ENCODE data around the gene JAKMIP1. TPM values are rescaled to one million over a fixed set of nuclear protein-coding genes. Genes with fewer than 3 reads are reported as not detected.

JAKMIP1 gene
- polyA plus RNA-seq, 2 donors: 0.13 to 0.31 TPM

DNA sequence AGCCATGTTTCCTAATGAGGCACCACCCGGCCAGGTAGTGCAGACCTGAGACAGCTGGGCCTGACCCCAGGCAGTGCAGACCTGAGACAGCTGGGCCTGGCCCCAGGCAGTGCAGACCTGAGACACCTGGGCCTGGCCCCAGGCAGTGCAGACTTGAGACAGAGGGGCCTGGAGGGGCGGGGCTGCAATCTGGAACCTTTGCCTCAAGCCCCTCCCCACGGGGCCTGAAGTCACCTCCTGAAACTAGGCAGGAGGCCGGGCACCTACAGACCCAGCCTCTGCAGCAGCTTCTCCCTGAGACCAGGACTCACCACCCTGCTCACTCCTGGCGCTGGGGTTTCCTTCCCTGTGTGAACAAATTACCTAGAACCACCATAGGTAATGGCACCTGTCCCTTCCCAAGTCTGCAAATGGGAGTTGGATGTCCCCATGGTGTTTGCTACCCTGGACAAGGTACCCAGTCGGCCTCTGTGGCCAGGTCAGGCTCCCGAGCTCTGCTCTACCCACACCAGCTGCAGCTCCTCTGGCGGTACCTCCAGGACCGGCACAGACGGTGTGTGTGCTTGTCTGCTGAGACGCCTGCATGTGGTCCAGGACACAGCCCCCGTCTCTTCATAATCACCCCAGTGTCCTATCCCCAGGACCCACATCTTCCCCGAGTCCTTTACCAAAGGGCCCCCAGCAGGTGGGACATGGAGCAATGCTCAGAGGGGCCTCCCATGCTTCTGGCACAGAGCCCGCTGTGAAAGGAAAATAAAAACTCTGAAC lies 129.0 kb downstream of the JAKMIP1 start:
- Histone ChIP-seq H3K9me3 (ENCODE audit: control insufficient read depth in 2 of 2, insufficient read depth in 1 of 2, low read depth in 1 of 2, low read length in 1 of 2) (no peaks in the 10 kb centered on the region), H3K27me3 (ENCODE audit: control insufficient read depth in 1 of 2, insufficient read depth in 2 of 2, low read length in 2 of 2) (no peaks in the 10 kb centered on the region), H3K36me3 (ENCODE audit: control insufficient read depth in 2 of 2, insufficient read depth in 2 of 2, low read length in 1 of 2) (no peaks in the 10 kb centered on the region), H3K4me1 (ENCODE audit: control insufficient read depth in 2 of 2, insufficient read depth in 2 of 2, low read length in 1 of 2) (no peaks in the 10 kb centered on the region), H3K27ac (ENCODE audit: low read depth in 2 of 2, low read length in 1 of 2) (no peak overlapping the region), H3K4me3 (ENCODE audit: low read depth in 1 of 2, low read length in 2 of 2) (no peak overlapping the region)
- 66 to 70% methylated on average over 14 of the region's 14 CpGs for WGBS, 2 donors

DNA sequence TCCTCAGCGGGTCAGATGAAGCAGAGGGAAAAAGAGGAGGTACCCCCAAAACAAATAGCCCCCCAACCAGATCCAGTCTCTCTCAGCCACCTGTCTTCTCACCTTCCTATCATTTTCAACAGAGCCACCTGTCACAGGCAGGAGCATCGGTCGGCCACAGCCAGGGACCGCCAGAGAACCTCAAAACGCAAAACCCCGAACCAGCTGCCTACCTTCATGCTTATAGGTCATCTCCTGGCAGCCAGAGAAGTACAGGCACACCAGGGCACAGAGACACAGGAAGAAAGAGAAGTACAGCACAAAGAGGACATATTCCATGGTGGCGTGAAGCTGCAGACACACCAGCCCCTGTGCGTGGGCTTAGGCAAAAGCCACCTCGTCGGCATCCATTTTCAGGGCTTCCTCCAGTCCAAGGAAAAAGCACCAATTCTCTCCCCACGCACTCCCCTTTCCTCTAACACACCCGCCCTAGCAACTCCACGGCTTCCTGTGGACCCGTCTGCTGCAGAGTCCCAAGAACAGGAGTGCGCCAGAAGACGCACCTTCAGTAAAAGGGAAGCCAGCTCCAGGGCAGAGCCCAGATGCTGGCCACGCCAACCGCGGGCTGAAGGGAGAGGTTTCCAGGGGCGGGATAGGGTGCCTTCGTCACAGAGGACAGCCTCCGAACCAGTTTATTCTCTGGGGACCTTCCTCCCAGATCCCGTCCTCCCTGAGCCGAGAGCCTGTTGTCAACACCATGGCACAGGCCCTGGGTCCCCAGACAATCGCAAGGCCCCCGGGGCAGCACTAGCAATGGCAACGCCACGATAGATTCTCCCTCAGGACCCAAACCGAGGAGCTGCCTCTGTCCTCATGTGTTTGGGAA lies 130.3 kb downstream of the JAKMIP1 start:
- Histone ChIP-seq H3K9me3 (ENCODE audit: control insufficient read depth in 2 of 2, insufficient read depth in 1 of 2, low read depth in 1 of 2, low read length in 1 of 2) (no peaks in the 10 kb centered on the region), H3K4me3 (ENCODE audit: low read depth in 1 of 2, low read length in 2 of 2) (no peak overlapping the region), H3K4me1 (ENCODE audit: control insufficient read depth in 2 of 2, insufficient read depth in 2 of 2, low read length in 1 of 2) (no peaks in the 10 kb centered on the region), H3K36me3 (ENCODE audit: control insufficient read depth in 2 of 2, insufficient read depth in 2 of 2, low read length in 1 of 2) (no peaks in the 10 kb centered on the region), H3K27ac (ENCODE audit: low read depth in 2 of 2, low read length in 1 of 2) (no peak overlapping the region), H3K27me3 (ENCODE audit: control insufficient read depth in 1 of 2, insufficient read depth in 2 of 2, low read length in 2 of 2) (no peaks in the 10 kb centered on the region)
- 78 to 79% methylated on average over 29 of the region's 29 CpGs for WGBS, 2 donors

DNA sequence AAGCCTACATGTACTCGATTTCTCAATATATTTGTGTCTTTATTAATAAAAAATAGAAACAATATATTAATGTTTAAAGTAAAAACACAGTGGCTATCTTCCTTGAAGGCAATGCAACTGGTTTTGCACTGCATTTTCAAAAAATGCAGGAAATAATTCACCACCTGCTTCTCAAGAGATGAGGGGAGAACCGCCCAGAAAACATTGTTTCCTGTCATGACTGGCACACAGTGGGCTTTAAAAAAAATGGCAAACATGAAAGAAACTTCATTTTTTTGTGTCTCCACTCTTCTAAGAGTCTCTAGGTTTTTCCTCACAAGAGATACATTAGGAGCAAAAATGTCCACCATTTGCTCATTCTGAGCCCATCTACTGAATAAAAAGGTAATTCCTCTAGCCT lies 131.4 kb downstream of the JAKMIP1 start:
- Histone ChIP-seq H3K36me3 (ENCODE audit: control insufficient read depth in 2 of 2, insufficient read depth in 2 of 2, low read length in 1 of 2) (no peaks in the 10 kb centered on the region), H3K4me1 (ENCODE audit: control insufficient read depth in 2 of 2, insufficient read depth in 2 of 2, low read length in 1 of 2) (no peaks in the 10 kb centered on the region), H3K27me3 (ENCODE audit: control insufficient read depth in 1 of 2, insufficient read depth in 2 of 2, low read length in 2 of 2) (no peaks in the 10 kb centered on the region), H3K27ac (ENCODE audit: low read depth in 2 of 2, low read length in 1 of 2) (no peak overlapping the region), H3K9me3 (ENCODE audit: control insufficient read depth in 2 of 2, insufficient read depth in 1 of 2, low read depth in 1 of 2, low read length in 1 of 2) (no peaks in the 10 kb centered on the region), H3K4me3 (ENCODE audit: low read depth in 1 of 2, low read length in 2 of 2) (no peak overlapping the region)
- 69 to 71% methylated on average over 2 of the region's 2 CpGs for WGBS, 2 donors

DNA sequence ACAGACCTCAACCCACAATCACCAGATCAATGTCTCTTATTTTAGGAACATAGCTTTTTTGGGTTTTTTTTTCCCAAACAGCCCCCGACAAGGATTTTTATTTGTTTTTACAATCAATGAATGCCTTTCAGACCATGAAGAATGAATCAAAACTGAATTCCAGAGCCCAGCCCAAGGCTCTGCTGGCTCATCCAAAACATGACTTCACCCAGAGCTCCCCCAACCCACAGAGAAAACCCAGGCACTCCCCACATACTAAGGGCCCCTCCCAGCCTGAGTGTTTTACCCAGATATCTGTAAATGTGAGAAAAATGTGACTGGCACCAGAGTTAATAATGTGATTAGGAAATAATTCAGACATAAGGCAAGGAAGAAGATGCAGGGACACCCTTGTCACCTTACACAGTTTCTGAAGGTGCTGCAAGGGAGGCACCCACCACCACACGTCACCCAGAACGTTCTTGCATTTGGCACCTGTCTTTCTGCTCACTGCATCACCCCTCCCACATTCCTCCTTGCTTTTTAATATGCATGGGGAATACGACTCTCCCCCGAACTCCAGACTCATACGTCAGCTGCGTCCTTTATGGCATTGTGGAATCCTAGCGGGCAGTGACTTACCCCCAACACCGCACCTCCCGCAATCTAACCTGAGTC lies 134.3 kb downstream of the JAKMIP1 start:
- WGBS, 2 donors: 70 to 76% methylated on average over 10 of the region's 10 CpGs

DNA sequence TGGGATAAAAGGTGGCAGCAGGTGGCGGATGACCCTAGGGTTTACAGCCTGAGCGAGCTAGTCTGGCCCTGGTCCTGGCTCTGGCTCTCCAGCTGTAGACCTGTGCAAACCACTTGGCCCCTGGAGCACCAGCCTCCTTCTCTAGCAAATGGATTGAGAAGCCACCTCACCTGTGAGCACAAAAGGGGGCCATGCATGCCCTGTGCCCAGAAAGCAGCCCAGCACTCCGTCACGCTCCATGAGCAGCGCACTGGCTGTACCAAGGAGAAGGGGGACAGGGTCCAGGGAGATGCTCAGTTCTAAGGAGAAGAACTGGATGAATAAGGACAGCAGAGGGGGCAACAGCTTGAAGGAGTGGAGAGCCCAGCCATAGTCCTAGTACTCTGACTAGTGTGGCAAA lies 135.2 kb downstream of the JAKMIP1 start:
- no peak overlapping the region for H3K27ac ChIP-seq (ENCODE audit: low read depth in 2 of 2, low read length in 1 of 2)
- H3K27me3 ChIP-seq (ENCODE audit: control insufficient read depth in 1 of 2, insufficient read depth in 2 of 2, low read length in 2 of 2): no peaks in the 10 kb centered on the region
- H3K9me3 ChIP-seq (ENCODE audit: control insufficient read depth in 2 of 2, insufficient read depth in 1 of 2, low read depth in 1 of 2, low read length in 1 of 2): peaks cover 4 to 13% of the 10 kb centered on the region in 2 donors
- H3K4me1 ChIP-seq (ENCODE audit: control insufficient read depth in 2 of 2, insufficient read depth in 2 of 2, low read length in 1 of 2): no peaks in the 10 kb centered on the region
- H3K36me3 ChIP-seq (ENCODE audit: control insufficient read depth in 2 of 2, insufficient read depth in 2 of 2, low read length in 1 of 2): no peaks in the 10 kb centered on the region
- 89 to 93% methylated on average over 5 of the region's 5 CpGs for WGBS, 2 donors
- H3K4me3 ChIP-seq (ENCODE audit: low read depth in 1 of 2, low read length in 2 of 2): no peak overlapping the region

More for the DNA sequence above, 134.3 kb downstream of the JAKMIP1 start:
- no peaks in the 10 kb centered on the region for H3K36me3 ChIP-seq (ENCODE audit: control insufficient read depth in 2 of 2, insufficient read depth in 2 of 2, low read length in 1 of 2)
- H3K27me3 ChIP-seq (ENCODE audit: control insufficient read depth in 1 of 2, insufficient read depth in 2 of 2, low read length in 2 of 2): no peaks in the 10 kb centered on the region
- peaks cover 2 to 6% of the 10 kb centered on the region in 2 donors for H3K9me3 ChIP-seq (ENCODE audit: control insufficient read depth in 2 of 2, insufficient read depth in 1 of 2, low read depth in 1 of 2, low read length in 1 of 2)
- no peak overlapping the region for H3K27ac ChIP-seq (ENCODE audit: low read depth in 2 of 2, low read length in 1 of 2)
- no peaks in the 10 kb centered on the region for H3K4me1 ChIP-seq (ENCODE audit: control insufficient read depth in 2 of 2, insufficient read depth in 2 of 2, low read length in 1 of 2)
- no peak overlapping the region for H3K4me3 ChIP-seq (ENCODE audit: low read depth in 1 of 2, low read length in 2 of 2)

DNA sequence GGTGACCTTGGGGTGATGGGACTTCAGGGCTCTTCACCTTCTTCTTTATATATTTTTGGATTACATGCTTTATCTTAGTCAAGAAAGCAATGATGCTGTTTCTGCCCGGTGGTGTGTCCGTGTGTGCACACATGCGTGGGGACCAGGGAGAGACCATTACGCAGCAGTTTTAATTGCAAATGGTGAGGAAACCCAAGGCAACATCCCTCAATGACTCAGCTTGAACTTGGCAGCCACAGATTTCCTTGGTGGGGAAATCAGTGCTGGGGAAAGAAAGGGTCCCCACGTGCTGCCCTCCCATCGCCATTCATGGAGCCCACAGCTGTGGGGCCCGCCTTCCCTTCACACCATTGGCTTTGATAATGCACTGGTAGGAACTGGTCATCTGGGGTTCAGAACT lies 136.0 kb downstream of the JAKMIP1 start:
- Histone ChIP-seq H3K9me3 (ENCODE audit: control insufficient read depth in 2 of 2, insufficient read depth in 1 of 2, low read depth in 1 of 2, low read length in 1 of 2) (peaks cover 8 to 19% of the 10 kb centered on the region in 2 donors), H3K4me1 (ENCODE audit: control insufficient read depth in 2 of 2, insufficient read depth in 2 of 2, low read length in 1 of 2) (no peaks in the 10 kb centered on the region), H3K27ac (ENCODE audit: low read depth in 2 of 2, low read length in 1 of 2) (no peak overlapping the region), H3K36me3 (ENCODE audit: control insufficient read depth in 2 of 2, insufficient read depth in 2 of 2, low read length in 1 of 2) (no peaks in the 10 kb centered on the region), H3K4me3 (ENCODE audit: low read depth in 1 of 2, low read length in 2 of 2) (no peak overlapping the region), H3K27me3 (ENCODE audit: control insufficient read depth in 1 of 2, insufficient read depth in 2 of 2, low read length in 2 of 2) (no peaks in the 10 kb centered on the region)
- WGBS, 2 donors: 79 to 86% methylated on average over 7 of the region's 7 CpGs

DNA sequence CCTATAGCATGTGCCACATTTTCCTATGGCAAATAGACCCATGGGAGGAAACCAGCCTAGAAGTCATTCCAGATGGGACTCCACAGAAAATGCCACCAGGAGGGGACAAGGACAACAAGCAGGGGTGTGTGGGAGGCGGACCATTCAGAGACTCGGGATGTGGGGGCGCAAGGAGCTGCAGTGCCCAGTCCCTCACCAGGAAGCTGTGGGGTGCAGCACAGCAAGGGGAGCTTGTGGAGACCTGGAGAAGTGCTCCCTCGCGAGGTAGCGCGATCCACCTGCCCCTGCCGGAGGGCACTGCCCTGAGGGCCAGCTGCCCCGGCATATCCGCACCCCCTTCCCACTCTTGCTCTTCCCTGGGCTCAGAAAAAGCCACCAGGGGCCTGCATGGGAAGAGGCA lies 136.7 kb downstream of the JAKMIP1 start:
- H3K27me3 ChIP-seq (ENCODE audit: control insufficient read depth in 1 of 2, insufficient read depth in 2 of 2, low read length in 2 of 2): no peaks in the 10 kb centered on the region
- 90 to 97% methylated on average over 10 of the region's 10 CpGs for WGBS, 2 donors
- peaks cover 14 to 26% of the 10 kb centered on the region in 2 donors for H3K9me3 ChIP-seq (ENCODE audit: control insufficient read depth in 2 of 2, insufficient read depth in 1 of 2, low read depth in 1 of 2, low read length in 1 of 2)
- no peaks in the 10 kb centered on the region for H3K36me3 ChIP-seq (ENCODE audit: control insufficient read depth in 2 of 2, insufficient read depth in 2 of 2, low read length in 1 of 2)
- no peak overlapping the region for H3K27ac ChIP-seq (ENCODE audit: low read depth in 2 of 2, low read length in 1 of 2)
- no peak overlapping the region for H3K4me3 ChIP-seq (ENCODE audit: low read depth in 1 of 2, low read length in 2 of 2)
- no peaks in the 10 kb centered on the region for H3K4me1 ChIP-seq (ENCODE audit: control insufficient read depth in 2 of 2, insufficient read depth in 2 of 2, low read length in 1 of 2)

DNA sequence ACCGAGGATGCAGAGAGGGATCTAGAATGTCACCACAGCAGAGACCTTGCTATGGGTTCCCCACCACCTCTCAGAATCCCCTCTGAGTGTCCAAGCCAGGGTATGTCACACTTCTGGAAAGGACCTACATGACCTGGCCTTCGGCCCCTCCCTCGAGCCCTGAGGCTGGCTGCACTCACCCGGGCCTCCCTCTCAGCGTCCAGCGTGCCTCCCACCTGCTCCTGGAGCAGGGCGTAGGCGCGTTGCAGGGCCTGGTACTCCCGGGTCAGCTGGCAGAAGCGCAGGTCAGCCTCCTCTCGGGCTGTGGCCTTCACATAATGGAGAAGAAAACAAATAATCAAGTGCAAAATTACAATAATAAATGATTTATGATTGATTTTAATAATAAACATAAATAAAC lies 138.2 kb downstream of the JAKMIP1 start:
- H3K4me1 ChIP-seq (ENCODE audit: control insufficient read depth in 2 of 2, insufficient read depth in 2 of 2, low read length in 1 of 2): no peaks in the 10 kb centered on the region
- 88 to 89% methylated on average over 12 of the region's 12 CpGs for WGBS, 2 donors
- H3K36me3 ChIP-seq (ENCODE audit: control insufficient read depth in 2 of 2, insufficient read depth in 2 of 2, low read length in 1 of 2): no peaks in the 10 kb centered on the region
- no peaks in the 10 kb centered on the region for H3K27me3 ChIP-seq (ENCODE audit: control insufficient read depth in 1 of 2, insufficient read depth in 2 of 2, low read length in 2 of 2)
- H3K9me3 ChIP-seq (ENCODE audit: control insufficient read depth in 2 of 2, insufficient read depth in 1 of 2, low read depth in 1 of 2, low read length in 1 of 2): peaks cover 24 to 36% of the 10 kb centered on the region in 2 donors
- H3K4me3 ChIP-seq (ENCODE audit: low read depth in 1 of 2, low read length in 2 of 2): no peak overlapping the region
- H3K27ac ChIP-seq (ENCODE audit: low read depth in 2 of 2, low read length in 1 of 2): no peak overlapping the region

DNA sequence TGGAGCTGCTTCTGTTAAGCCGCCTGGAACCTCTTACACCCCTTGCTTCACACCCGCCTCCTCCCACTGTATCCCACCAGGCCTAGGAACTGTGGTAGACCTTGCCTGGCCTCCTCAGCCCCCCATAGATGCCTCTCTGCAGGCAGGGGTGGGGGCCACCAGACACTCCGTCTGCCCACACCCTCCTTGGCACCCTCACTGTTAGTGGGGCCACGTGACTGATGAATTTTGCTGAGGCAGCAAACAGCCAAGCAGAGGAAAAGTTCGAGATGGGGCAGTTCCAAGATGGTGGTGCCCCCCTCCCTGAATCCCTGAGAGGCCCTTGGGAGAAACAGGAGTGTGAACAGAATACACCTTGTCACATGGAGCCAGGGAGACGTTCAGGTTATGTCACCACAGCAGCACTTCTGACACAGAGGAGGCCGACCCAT lies 141.0 kb downstream of the JAKMIP1 start:
- H3K4me3 ChIP-seq (ENCODE audit: low read depth in 1 of 2, low read length in 2 of 2): no peak overlapping the region
- WGBS, 2 donors: 88 to 91% methylated on average over 7 of the region's 7 CpGs
- peaks cover 26 to 39% of the 10 kb centered on the region in 2 donors for H3K9me3 ChIP-seq (ENCODE audit: control insufficient read depth in 2 of 2, insufficient read depth in 1 of 2, low read depth in 1 of 2, low read length in 1 of 2)
- peaks cover 0 to 4% of the 10 kb centered on the region in 2 donors for H3K4me1 ChIP-seq (ENCODE audit: control insufficient read depth in 2 of 2, insufficient read depth in 2 of 2, low read length in 1 of 2)
- no peaks in the 10 kb centered on the region for H3K36me3 ChIP-seq (ENCODE audit: control insufficient read depth in 2 of 2, insufficient read depth in 2 of 2, low read length in 1 of 2)
- H3K27ac ChIP-seq (ENCODE audit: low read depth in 2 of 2, low read length in 1 of 2): no peak overlapping the region
- H3K27me3 ChIP-seq (ENCODE audit: control insufficient read depth in 1 of 2, insufficient read depth in 2 of 2, low read length in 2 of 2): no peaks in the 10 kb centered on the region
